ENCODE data around the gene SLC9A9.

DNA sequence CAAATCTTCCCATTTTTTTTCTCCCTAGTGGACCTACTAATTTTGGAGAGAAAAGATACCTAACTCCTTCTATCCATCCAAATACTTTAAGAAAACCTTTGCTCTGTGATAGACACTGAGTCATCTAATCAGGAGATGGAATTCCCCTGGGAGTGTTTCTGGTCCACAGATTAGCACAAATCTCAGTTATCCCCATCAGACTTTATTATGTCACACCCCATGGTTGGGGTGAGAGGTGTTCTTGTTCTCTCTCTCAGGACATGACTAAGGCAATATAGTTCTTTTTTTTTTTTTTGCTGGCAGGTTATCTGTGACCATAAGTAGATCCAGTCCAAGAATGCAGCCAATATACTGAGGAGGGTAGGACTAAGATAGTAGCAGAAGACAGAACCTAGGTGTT lies 15.8 kb downstream of the SLC9A9 start:
- TF ChIP-seq, protein P1, sequence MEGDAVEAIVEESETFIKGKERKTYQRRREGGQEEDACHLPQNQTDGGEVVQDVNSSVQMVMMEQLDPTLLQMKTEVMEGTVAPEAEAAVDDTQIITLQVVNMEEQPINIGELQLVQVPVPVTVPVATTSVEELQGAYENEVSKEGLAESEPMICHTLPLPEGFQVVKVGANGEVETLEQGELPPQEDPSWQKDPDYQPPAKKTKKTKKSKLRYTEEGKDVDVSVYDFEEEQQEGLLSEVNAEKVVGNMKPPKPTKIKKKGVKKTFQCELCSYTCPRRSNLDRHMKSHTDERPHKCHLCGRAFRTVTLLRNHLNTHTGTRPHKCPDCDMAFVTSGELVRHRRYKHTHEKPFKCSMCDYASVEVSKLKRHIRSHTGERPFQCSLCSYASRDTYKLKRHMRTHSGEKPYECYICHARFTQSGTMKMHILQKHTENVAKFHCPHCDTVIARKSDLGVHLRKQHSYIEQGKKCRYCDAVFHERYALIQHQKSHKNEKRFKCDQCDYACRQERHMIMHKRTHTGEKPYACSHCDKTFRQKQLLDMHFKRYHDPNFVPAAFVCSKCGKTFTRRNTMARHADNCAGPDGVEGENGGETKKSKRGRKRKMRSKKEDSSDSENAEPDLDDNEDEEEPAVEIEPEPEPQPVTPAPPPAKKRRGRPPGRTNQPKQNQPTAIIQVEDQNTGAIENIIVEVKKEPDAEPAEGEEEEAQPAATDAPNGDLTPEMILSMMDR (IDR thresholded peaks at IDR 0.05; ENCODE audit: low read depth, low read length, missing input control): no peak
- TF ChIP-seq, protein P2, sequence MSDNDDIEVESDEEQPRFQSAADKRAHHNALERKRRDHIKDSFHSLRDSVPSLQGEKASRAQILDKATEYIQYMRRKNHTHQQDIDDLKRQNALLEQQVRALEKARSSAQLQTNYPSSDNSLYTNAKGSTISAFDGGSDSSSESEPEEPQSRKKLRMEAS (IDR thresholded peaks at IDR 0.05): no peak
- TF ChIP-seq TAF1 (conservative IDR thresholded peaks at IDR 0.05) (no peak), RAD21 (IDR thresholded peaks at IDR 0.05) (no peak), GABPA (IDR thresholded peaks at IDR 0.05 in 1 of 2, conservative IDR thresholded peaks at IDR 0.05 in 1 of 2) (no peak), SP1 (IDR thresholded peaks at IDR 0.05) (no peak), YY1 (IDR thresholded peaks at IDR 0.05) (no peak), FOXA1 (IDR thresholded peaks at IDR 0.05) (no peak)
- TF ChIP-seq, protein P3, sequence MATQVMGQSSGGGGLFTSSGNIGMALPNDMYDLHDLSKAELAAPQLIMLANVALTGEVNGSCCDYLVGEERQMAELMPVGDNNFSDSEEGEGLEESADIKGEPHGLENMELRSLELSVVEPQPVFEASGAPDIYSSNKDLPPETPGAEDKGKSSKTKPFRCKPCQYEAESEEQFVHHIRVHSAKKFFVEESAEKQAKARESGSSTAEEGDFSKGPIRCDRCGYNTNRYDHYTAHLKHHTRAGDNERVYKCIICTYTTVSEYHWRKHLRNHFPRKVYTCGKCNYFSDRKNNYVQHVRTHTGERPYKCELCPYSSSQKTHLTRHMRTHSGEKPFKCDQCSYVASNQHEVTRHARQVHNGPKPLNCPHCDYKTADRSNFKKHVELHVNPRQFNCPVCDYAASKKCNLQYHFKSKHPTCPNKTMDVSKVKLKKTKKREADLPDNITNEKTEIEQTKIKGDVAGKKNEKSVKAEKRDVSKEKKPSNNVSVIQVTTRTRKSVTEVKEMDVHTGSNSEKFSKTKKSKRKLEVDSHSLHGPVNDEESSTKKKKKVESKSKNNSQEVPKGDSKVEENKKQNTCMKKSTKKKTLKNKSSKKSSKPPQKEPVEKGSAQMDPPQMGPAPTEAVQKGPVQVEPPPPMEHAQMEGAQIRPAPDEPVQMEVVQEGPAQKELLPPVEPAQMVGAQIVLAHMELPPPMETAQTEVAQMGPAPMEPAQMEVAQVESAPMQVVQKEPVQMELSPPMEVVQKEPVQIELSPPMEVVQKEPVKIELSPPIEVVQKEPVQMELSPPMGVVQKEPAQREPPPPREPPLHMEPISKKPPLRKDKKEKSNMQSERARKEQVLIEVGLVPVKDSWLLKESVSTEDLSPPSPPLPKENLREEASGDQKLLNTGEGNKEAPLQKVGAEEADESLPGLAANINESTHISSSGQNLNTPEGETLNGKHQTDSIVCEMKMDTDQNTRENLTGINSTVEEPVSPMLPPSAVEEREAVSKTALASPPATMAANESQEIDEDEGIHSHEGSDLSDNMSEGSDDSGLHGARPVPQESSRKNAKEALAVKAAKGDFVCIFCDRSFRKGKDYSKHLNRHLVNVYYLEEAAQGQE (IDR thresholded peaks at IDR 0.05): no peak
- TF ChIP-seq, protein P4, sequence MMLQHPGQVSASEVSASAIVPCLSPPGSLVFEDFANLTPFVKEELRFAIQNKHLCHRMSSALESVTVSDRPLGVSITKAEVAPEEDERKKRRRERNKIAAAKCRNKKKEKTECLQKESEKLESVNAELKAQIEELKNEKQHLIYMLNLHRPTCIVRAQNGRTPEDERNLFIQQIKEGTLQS (IDR thresholded peaks at IDR 0.05): no peak
